Measurements from ENCODE around the gene ABLIM1. TPM values are rescaled to one million over a fixed set of nuclear protein-coding genes. Genes with fewer than 3 reads are reported as not detected.

ABLIM1 gene
- total and polyA plus RNA-seq, 2 of the 4 experiments (the other 2 are of a cell fraction) = 7.7 to 9.9 TPM

DNA sequence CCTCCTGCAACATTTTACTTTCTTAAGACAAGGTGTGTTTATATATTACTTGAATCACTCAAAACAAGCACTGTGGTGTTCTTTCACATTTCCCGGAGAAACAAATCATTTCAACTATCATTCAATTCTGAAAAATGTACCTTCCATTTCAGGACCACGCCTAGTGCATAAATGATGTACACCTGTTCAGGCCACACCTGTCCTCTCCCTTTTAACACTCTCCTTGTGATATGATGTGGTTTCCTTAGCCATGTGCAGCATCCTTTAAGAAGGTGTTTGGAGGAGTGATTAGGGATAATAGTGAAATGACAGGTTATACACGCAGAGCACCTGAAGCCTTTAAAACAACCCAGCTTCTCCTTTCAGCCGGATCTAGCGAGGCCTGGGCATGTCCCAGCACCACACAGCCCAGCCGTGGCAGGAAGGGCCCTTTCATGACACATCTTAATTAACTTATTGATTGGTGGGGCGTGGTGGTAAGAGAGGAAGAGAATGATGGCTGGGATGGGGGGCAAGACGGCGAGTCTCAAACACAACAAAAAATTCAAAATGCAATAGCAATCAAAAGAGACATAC is 26.9 kb downstream of the ABLIM1 start:
- peaks cover 15% of the 10 kb centered on the region for H4K20me1 ChIP-seq (ENCODE audit: insufficient read depth, low read length)
- ChIA-PET POLR2A (ENCODE audit: unreplicated experiment) (no interaction called here), CTCF (interaction anchor here (0.8 to 1.0 kb wide), 2 partner anchors 63 to 327 kb away, joined by 3 to 4 read pairs; no protein-coding TSS in a partner anchor)
- H3K9me3 ChIP-seq (ENCODE audit: control insufficient read depth, insufficient read depth, low read length) = no peaks in the 10 kb centered on the region
- peak overlapping the region in 1 of 2 experiments; percentile 20; a peak in 1 of 4 replicates for H4K8ac ChIP-seq (ENCODE audit: low read depth in 2 of 2, low read length in 2 of 2)
- peak overlapping the region; percentile 97 for H3K4me2 ChIP-seq (ENCODE audit: low read depth, low read length)
- intact Hi-C loops (cut with micrococcal nuclease) (loop anchor here (5.0 to 10.0 kb wide), 4 partner anchors 51 to 326 kb away; no protein-coding TSS in a partner anchor), dilution Hi-C loops (cut with HindIII; ENCODE audit: low sequenced_read_pairs, unreplicated experiment) (no loop called here), in situ Hi-C loops (cut with MboI; ENCODE audit: low sequenced_read_pairs) (no loop called here)
- no peak for ATAC-seq (ENCODE audit: low read depth)
- no TSS peak for BruUV-seq (replicated peaks)
- WGBS, 2 experiments (ENCODE audit: extremely low coverage in 2 of 2, insufficient read length in 1 of 2) = no CpG with 5 or more reads among the region's 9 CpGs
- no peak overlapping the region for H3K14ac ChIP-seq (replicated peaks; ENCODE audit: low read depth, low read length)
- DNase-seq = no peak
- H2BK15ac ChIP-seq (ENCODE audit: low read depth, low read length) = no peak overlapping the region
- H3K23ac ChIP-seq (ENCODE audit: low read depth, low read length) = peak overlapping the region; percentile 75
- H3K4me3 ChIP-seq (ENCODE audit: insufficient read depth, low read depth, low read length) = peak overlapping the region; percentile 66; the same call in 1 of the 2 replicates
- no peak overlapping the region for H2BK5ac ChIP-seq (ENCODE audit: low read depth, low read length, poor library complexity, severe bottlenecking)
- H3K4ac ChIP-seq (ENCODE audit: low read depth, low read length) = no peak overlapping the region
- no peak overlapping the region for H3K9ac ChIP-seq (ENCODE audit: low read depth, low read length)
- H2BK120ac ChIP-seq (ENCODE audit: low read depth, low read length) = peak overlapping the region; percentile 54; the same call in 1 of the 2 replicates
- no peak overlapping the region for H2BK20ac ChIP-seq (ENCODE audit: low read depth, low read length)
- H3K36me3 ChIP-seq (ENCODE audit: control insufficient read depth, insufficient read depth, low read length) = no peaks in the 10 kb centered on the region
- H3K79me1 ChIP-seq (ENCODE audit: low read depth in 1 of 2, low read length in 2 of 2) = peaks cover 0 to 4% of the 10 kb centered on the region in 2 experiments; a peak in 1 of 4 replicates
- no peak overlapping the region for H4K5ac ChIP-seq (ENCODE audit: low read depth, low read length)
- no peak overlapping the region for H2AK9ac ChIP-seq (replicated peaks; ENCODE audit: low read depth, low read length, poor library complexity)
- no peak overlapping the region for H3K27ac ChIP-seq (ENCODE audit: insufficient read depth, low read length)
- peaks cover 13% of the 10 kb centered on the region for H3K4me1 ChIP-seq (ENCODE audit: control insufficient read depth, insufficient read depth, low read length)
- H3K56ac ChIP-seq (ENCODE audit: extremely low read depth, insufficient read depth, low read length) = no peak overlapping the region
- H2AFZ ChIP-seq (replicated peaks; ENCODE audit: low read length, poor library complexity) = peak overlapping the region; percentile 79
- no peak overlapping the region for H2AK5ac ChIP-seq (ENCODE audit: low read depth, low read length)
- H4K91ac ChIP-seq (ENCODE audit: insufficient read depth, low read depth, low read length) = no peak overlapping the region
- TF ChIP-seq CHD1 (IDR thresholded peaks at IDR 0.05; ENCODE audit: low read depth, low read length) = no peak
- no peak for TF ChIP-seq RAD21 (IDR thresholded peaks at IDR 0.05; ENCODE audit: low read length)
- TF ChIP-seq, protein P1, sequence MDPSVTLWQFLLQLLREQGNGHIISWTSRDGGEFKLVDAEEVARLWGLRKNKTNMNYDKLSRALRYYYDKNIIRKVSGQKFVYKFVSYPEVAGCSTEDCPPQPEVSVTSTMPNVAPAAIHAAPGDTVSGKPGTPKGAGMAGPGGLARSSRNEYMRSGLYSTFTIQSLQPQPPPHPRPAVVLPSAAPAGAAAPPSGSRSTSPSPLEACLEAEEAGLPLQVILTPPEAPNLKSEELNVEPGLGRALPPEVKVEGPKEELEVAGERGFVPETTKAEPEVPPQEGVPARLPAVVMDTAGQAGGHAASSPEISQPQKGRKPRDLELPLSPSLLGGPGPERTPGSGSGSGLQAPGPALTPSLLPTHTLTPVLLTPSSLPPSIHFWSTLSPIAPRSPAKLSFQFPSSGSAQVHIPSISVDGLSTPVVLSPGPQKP (IDR thresholded peaks at IDR 0.05; ENCODE audit: borderline replicate concordance, low read depth, low read length) = no peak
- TF ChIP-seq MXI1 (IDR thresholded peaks at IDR 0.05; ENCODE audit: borderline replicate concordance, low read depth, low read length) = no peak
- TF ChIP-seq BHLHE40 (IDR thresholded peaks at IDR 0.05; ENCODE audit: low read depth, low read length) = no peak
- no peak for TF ChIP-seq POLR2A (IDR thresholded peaks at IDR 0.05; ENCODE audit: low read depth, low read length)
- TF ChIP-seq SMC3 (IDR thresholded peaks at IDR 0.05; ENCODE audit: low read depth, low read length) = no peak
- H3K9me1 ChIP-seq (ENCODE audit: insufficient read depth, low read length) = peaks cover 10% of the 10 kb centered on the region
- peak overlapping the region; percentile 21; the same call in 1 of the 2 replicates for H3K18ac ChIP-seq (ENCODE audit: low read depth, low read length)
- H3K27me3 ChIP-seq (ENCODE audit: control insufficient read depth, insufficient read depth, low read length) = peaks cover 5% of the 10 kb centered on the region; the same call in 1 of the 2 replicates

Data from IMR-90 (cell line).